WTC11 (cell line): ENCODE data around the gene RRP1B. TPM values are rescaled to one million over a fixed set of nuclear protein-coding genes. Genes with fewer than 3 reads are reported as not detected.

Source experiments
- ATAC-seq: fragments of 200-7000 bp; cut with Tn5 transposase; 2 replicates; pipeline ENCODE4 v1.10.0; 2021; ENCODE audit warnings: mild to moderate bottlenecking, moderate library complexity
- CTCF ChIA-PET: fragments of 300-600 bp; sonication (Branson Sonifier 250); formaldehyde crosslinking; loops from one replicate; lab custom pipeline; 2021; ENCODE audit warnings: antibody characterized with exemption; lab: Charles Lee
- POLR2A ChIA-PET: fragments of 350-600 bp; sonication (Branson Sonifier 250); formaldehyde crosslinking; loops from one replicate; lab custom pipeline; 2021; ENCODE audit warnings: antibody characterized with exemption; lab: Charles Lee
- DNase-seq: peaks from one replicate; pipeline ENCODE4 v3.0.0; 2021; ENCODE audit warnings: low spot score
- H3K27ac Mint-ChIP-seq: 2 replicates; pipeline ENCODE4 v1.8.0; 2021; ENCODE audit warnings: mixed read lengths
- H3K27me3 Mint-ChIP-seq: 2 replicates; pipeline ENCODE4 v1.8.0; 2021; ENCODE audit warnings: low read depth, mild to moderate bottlenecking, moderate library complexity, mixed read lengths
- H3K36me3 Mint-ChIP-seq: 2 replicates; pipeline ENCODE4 v1.8.0; 2021; ENCODE audit warnings: mixed read lengths
- H3K4me1 Mint-ChIP-seq: 2 replicates; pipeline ENCODE4 v1.8.0; 2022; ENCODE audit warnings: mixed read lengths
- H3K4me3 Mint-ChIP-seq: 2 replicates; pipeline ENCODE4 v1.8.0; 2021; ENCODE audit warnings: mild to moderate bottlenecking, moderate library complexity, mixed read lengths
- H3K9me3 Mint-ChIP-seq: 2 replicates; pipeline ENCODE4 v1.8.0; 2021; ENCODE audit warnings: mixed read lengths
- EMX1 ChIP-seq: fragments of 250-450 bp; sonication (Bioruptor Pico); IDR thresholded peaks from 2 replicates; pipeline ENCODE4 v1.8.0; 2021; ENCODE audit warnings: mild to moderate bottlenecking
- GABPB1 ChIP-seq: sonication (generic); formaldehyde crosslinking; IDR thresholded peaks from 2 replicates; pipeline ENCODE4 v1.8.1; 2023; ENCODE audit warnings: mild to moderate bottlenecking, missing genetic modification reagents
- GTF2I ChIP-seq: fragments of 250-450 bp; sonication (Bioruptor Pico); conservative IDR thresholded peaks from 2 replicates; pipeline ENCODE4 v1.4.0; 2021; ENCODE audit warnings: mild to moderate bottlenecking
- RORB ChIP-seq: fragments of 250-450 bp; sonication (Bioruptor Pico); IDR thresholded peaks from 2 replicates; pipeline ENCODE4 v1.9.0; 2021; ENCODE audit warnings: mild to moderate bottlenecking
- TCF7 ChIP-seq: sonication (generic); formaldehyde crosslinking; IDR thresholded peaks from 2 replicates; pipeline ENCODE4 v1.8.0; 2022; ENCODE audit warnings: mild to moderate bottlenecking, low read depth, missing genetic modification reagents, moderate library complexity
- ZNF121 ChIP-seq: sonication (generic); formaldehyde crosslinking; IDR thresholded peaks from 2 replicates; pipeline ENCODE4 v1.8.0; 2023; ENCODE audit warnings: missing genetic modification reagents
- ZNF317 ChIP-seq: sonication (generic); formaldehyde crosslinking; IDR thresholded peaks from 2 replicates; pipeline ENCODE4 v1.8.1; 2023; ENCODE audit warnings: low read depth, mild to moderate bottlenecking, moderate library complexity, missing genetic modification reagents, borderline replicate concordance
- ZNF396 ChIP-seq: fragments of 250-450 bp; sonication (Bioruptor Pico); IDR thresholded peaks from 2 replicates; pipeline ENCODE4 v1.8.0; 2021; ENCODE audit warnings: mild to moderate bottlenecking, moderate library complexity, borderline replicate concordance
- total RNA-seq: library from RNA; stranded (reverse); gene quantifications from 3 replicates; pipeline ENCODE4 v1.2.3, GENCODE V29; 2021
- TF ChIP-seq, protein P1 (sequence below): sonication (generic); formaldehyde crosslinking; IDR thresholded peaks from 2 replicates; pipeline ENCODE4 v1.8.1; 2023; ENCODE audit warnings: mild to moderate bottlenecking, missing genetic modification reagents, moderate library complexity
- TF ChIP-seq, protein P2 (sequence below): sonication (generic); formaldehyde crosslinking; IDR thresholded peaks from 2 replicates; pipeline ENCODE4 v1.8.1; 2022; ENCODE audit warnings: missing genetic modification reagents, borderline replicate concordance
- TF ChIP-seq, protein P3 (sequence below): sonication (generic); formaldehyde crosslinking; IDR thresholded peaks from 2 replicates; pipeline ENCODE4 v1.8.1; 2023; ENCODE audit warnings: mild to moderate bottlenecking, moderate library complexity, missing genetic modification reagents
- TF ChIP-seq, protein P4 (sequence below): sonication (generic); formaldehyde crosslinking; IDR thresholded peaks from 2 replicates; pipeline ENCODE4 v1.8.1; 2022; ENCODE audit warnings: mild to moderate bottlenecking, moderate library complexity, missing genetic modification reagents
- TF ChIP-seq, protein P5 (sequence below): fragments of 200-600 bp; IDR thresholded peaks from 2 replicates; pipeline ENCODE4 v1.8.0; 2022; ENCODE audit warnings: antibody characterized with exemption

The RRP1B gene
- total RNA-seq, 1 experiment from 2014 or later: 74.9 TPM

DNA sequence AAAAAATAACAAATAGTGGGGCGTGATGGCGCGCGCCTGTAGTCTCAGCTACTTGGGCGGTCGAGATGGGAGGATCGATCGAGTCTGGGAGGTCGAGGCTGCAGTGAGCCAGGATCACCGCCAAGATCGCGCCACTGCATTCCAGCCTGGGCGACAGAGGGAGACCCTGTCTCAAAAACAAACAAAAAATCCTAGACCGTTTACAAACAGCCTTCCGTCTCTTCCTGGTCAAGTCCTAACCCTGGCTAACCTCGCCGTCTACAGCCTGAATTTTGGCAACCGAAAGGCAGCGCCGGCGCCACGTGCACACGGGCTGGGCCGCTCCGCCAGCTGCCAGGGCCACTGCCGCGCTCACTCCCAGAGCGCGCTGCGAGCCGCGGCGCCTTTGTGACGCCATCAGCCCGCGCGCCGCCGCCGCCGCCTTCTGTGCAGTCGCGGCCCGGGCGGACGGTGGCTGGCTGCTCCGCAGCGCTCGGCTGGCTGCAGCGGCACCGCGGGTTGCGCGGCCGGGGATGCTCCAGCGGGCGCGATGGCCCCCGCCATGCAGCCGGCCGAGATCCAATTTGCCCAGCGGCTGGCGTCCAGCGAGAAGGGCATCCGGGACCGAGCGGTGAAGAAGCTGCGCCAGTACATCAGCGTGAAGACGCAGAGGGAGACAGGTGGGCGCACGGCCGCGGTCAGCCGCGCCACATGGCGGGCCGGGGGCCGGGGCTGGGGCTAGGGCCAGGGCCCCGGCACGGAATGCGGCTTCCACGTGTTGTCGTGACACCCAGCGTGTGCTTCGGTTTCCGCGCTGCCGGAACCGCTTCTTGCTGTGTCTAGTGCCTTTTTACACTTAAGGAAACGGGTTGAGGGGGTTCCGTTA, at the start of gene RRP1B, which contains the start of gene HSF2BP (continued):
- TF ChIP-seq, protein P1, sequence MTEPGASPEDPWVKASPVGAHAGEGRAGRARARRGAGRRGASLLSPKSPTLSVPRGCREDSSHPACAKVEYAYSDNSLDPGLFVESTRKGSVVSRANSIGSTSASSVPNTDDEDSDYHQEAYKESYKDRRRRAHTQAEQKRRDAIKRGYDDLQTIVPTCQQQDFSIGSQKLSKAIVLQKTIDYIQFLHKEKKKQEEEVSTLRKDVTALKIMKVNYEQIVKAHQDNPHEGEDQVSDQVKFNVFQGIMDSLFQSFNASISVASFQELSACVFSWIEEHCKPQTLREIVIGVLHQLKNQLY (CRISPR knock-in tag): peak; percentile 93
- no peak for TF ChIP-seq EMX1 (CRISPR knock-in tag)
- peak; percentile 94; the same call in 1 of the 2 replicates for TF ChIP-seq TCF7 (CRISPR knock-in tag)
- TF ChIP-seq, protein P2, sequence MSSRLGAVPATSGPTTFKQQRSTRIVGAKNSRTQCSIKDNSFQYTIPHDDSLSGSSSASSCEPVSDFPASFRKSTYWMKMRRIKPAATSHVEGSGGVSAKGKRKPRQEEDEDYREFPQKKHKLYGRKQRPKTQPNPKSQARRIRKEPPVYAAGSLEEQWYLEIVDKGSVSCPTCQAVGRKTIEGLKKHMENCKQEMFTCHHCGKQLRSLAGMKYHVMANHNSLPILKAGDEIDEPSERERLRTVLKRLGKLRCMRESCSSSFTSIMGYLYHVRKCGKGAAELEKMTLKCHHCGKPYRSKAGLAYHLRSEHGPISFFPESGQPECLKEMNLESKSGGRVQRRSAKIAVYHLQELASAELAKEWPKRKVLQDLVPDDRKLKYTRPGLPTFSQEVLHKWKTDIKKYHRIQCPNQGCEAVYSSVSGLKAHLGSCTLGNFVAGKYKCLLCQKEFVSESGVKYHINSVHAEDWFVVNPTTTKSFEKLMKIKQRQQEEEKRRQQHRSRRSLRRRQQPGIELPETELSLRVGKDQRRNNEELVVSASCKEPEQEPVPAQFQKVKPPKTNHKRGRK (CRISPR knock-in tag): no peak
- TF ChIP-seq RORB (CRISPR knock-in tag): no peak
- TF ChIP-seq, protein P3, sequence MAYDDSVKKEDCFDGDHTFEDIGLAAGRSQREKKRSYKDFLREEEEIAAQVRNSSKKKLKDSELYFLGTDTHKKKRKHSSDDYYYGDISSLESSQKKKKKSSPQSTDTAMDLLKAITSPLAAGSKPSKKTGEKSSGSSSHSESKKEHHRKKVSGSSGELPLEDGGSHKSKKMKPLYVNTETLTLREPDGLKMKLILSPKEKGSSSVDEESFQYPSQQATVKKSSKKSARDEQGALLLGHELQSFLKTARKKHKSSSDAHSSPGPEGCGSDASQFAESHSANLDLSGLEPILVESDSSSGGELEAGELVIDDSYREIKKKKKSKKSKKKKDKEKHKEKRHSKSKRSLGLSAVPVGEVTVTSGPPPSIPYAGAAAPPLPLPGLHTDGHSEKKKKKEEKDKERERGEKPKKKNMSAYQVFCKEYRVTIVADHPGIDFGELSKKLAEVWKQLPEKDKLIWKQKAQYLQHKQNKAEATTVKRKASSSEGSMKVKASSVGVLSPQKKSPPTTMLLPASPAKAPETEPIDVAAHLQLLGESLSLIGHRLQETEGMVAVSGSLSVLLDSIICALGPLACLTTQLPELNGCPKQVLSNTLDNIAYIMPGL (CRISPR knock-in tag): peak; percentile 94
- TF ChIP-seq ZNF121 (CRISPR knock-in tag): peak; percentile 55; the same call in 1 of the 2 replicates
- TF ChIP-seq ZNF396: no peak
- TF ChIP-seq, protein P4, sequence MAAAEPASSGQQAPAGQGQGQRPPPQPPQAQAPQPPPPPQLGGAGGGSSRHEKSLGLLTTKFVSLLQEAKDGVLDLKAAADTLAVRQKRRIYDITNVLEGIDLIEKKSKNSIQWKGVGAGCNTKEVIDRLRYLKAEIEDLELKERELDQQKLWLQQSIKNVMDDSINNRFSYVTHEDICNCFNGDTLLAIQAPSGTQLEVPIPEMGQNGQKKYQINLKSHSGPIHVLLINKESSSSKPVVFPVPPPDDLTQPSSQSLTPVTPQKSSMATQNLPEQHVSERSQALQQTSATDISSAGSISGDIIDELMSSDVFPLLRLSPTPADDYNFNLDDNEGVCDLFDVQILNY: peak; percentile 97
- 0 out of 2 replicates have a peak, but pooled peaks have one; percentile 54 for TF ChIP-seq ZNF317 (CRISPR knock-in tag)
- peak; percentile 74; the same call in 1 of the 2 replicates for TF ChIP-seq GABPB1
- TF ChIP-seq, all 79 proteins: peak for 45

DNA sequence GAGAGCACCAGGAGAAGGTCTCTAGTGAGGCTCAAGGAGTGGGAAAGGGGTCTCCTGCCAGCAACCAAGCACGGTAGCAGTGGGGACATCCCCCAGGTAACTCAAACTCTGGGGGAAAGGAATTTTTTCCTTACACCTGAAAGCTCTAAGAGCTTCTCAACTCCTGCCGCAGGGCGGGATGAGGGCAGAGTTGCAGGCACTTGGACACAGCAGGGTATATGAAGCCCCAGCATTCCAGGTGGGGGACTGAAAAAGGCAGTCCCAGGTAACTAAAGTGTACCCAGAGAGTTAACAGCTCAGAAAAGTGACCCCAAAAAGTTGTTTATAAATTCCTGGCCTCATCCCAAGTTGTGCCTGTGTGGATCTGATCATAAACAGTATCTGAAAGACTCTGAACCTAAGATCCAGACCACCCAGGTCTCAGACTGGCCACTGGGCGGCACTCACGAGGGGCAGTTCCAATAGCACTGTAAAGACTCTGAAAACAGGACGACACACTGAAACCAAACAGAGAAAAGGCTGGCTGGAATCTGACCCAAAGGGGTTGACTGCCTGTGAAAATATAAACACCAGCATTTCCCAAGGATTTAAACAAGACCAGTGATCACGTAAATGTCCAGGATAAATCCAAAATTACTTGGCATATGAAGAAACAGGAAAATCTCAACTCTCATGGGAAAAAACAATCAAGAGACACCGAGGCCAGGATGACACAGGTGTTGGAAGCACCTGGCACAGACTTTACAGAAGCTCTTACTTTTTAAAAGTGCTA, 47.6 kb upstream of the RRP1B start:
- TF ChIP-seq, protein P5, sequence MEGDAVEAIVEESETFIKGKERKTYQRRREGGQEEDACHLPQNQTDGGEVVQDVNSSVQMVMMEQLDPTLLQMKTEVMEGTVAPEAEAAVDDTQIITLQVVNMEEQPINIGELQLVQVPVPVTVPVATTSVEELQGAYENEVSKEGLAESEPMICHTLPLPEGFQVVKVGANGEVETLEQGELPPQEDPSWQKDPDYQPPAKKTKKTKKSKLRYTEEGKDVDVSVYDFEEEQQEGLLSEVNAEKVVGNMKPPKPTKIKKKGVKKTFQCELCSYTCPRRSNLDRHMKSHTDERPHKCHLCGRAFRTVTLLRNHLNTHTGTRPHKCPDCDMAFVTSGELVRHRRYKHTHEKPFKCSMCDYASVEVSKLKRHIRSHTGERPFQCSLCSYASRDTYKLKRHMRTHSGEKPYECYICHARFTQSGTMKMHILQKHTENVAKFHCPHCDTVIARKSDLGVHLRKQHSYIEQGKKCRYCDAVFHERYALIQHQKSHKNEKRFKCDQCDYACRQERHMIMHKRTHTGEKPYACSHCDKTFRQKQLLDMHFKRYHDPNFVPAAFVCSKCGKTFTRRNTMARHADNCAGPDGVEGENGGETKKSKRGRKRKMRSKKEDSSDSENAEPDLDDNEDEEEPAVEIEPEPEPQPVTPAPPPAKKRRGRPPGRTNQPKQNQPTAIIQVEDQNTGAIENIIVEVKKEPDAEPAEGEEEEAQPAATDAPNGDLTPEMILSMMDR: peak; percentile 24; the same call in 1 of the 2 replicates
- no peak for TF ChIP-seq GTF2I
- H3K4me3 Mint-ChIP-seq: no peak overlapping the region
- ChIA-PET CTCF (interaction anchor here (0.5 to 1.7 kb wide), 15 partner anchors 8 to 1962 kb away, joined by 3 to 9 read pairs (median 4); no protein-coding TSS in a partner anchor), POLR2A (no interaction called here)
- peak; percentile 74 for DNase-seq
- H3K36me3 Mint-ChIP-seq: no peaks in the 10 kb centered on the region
- peak overlapping the region; percentile 97 for H3K27ac Mint-ChIP-seq
- no peaks in the 10 kb centered on the region for H3K27me3 Mint-ChIP-seq
- peak; percentile 97 for ATAC-seq
- H3K4me1 Mint-ChIP-seq: peaks cover 4% of the 10 kb centered on the region; the same call in 1 of the 2 replicates
- H3K9me3 Mint-ChIP-seq: no peaks in the 10 kb centered on the region
